Cerebellar nuclear complex (tissue), 1 donor: ENCODE data around the gene SLC35F3.
"Not testable (repeated sequence)": the region's sequence is repeated elsewhere in the genome, so short reads cannot be mapped to it uniquely, and the experiment has no call there.

Source experiments
- DNase-seq, 2 experiments: peaks; one replicate each; lab custom pipeline; 2025; lab: John Stamatoyannopoulos, UW

SLC35F3 gene

GRCh38 chr1:234106032-234106431 lies 201.6 kb downstream of the SLC35F3 start:
- DNase-seq = no peak

- no peak for DNase-seq
Measured at GRCh38 chr1:234107416-234108021, 203.0 kb downstream of the SLC35F3 start.

- DNase-seq = no peak
Measured at GRCh38 chr1:234108921-234109320, 204.4 kb downstream of the SLC35F3 start.

GRCh38 chr1:234109840-234110239 lies 205.4 kb downstream of the SLC35F3 start:
- no peak for DNase-seq

- DNase-seq = peak in 1 of 2 experiments; percentile 54
Measured at GRCh38 chr1:234111458-234112142, 207.1 kb downstream of the SLC35F3 start.

- peak in 1 of 2 experiments; percentile 50 for DNase-seq
Measured at GRCh38 chr1:234114648-234115307, 210.3 kb downstream of the SLC35F3 start.

GRCh38 chr1:234118911-234119310 lies 214.4 kb downstream of the SLC35F3 start:
- DNase-seq = no peak

- no peak for DNase-seq
Measured at GRCh38 chr1:234119431-234119830, 215.0 kb downstream of the SLC35F3 start.

- no peak for DNase-seq
Measured at GRCh38 chr1:234120327-234120944, 216.0 kb downstream of the SLC35F3 start.

GRCh38 chr1:234121659-234122058 lies 217.2 kb downstream of the SLC35F3 start:
- DNase-seq = not testable (repeated sequence)

GRCh38 chr1:234122571-234122970 lies 218.1 kb downstream of the SLC35F3 start:
- DNase-seq = not testable (repeated sequence)

GRCh38 chr1:234123867-234124266 lies 219.4 kb downstream of the SLC35F3 start:
- DNase-seq = no peak

- DNase-seq = no peak
Measured at GRCh38 chr1:234125283-234125682, 220.8 kb downstream of the SLC35F3 start.

- DNase-seq = no peak
Measured at GRCh38 chr1:234125714-234126113, 221.2 kb downstream of the SLC35F3 start.

- no peak for DNase-seq
Measured at GRCh38 chr1:234127026-234127671, 222.7 kb downstream of the SLC35F3 start.

- no peak for DNase-seq
Measured at GRCh38 chr1:234132795-234133194, 228.3 kb downstream of the SLC35F3 start.

GRCh38 chr1:234134878-234135277 lies 230.4 kb downstream of the SLC35F3 start:
- DNase-seq = no peak

- DNase-seq = no peak
Measured at GRCh38 chr1:234135501-234135900, 231.0 kb downstream of the SLC35F3 start.

GRCh38 chr1:234136073-234136472 lies 231.6 kb downstream of the SLC35F3 start:
- no peak for DNase-seq

- DNase-seq = no peak
Measured at GRCh38 chr1:234139966-234140365, 235.5 kb downstream of the SLC35F3 start.

GRCh38 chr1:234140388-234140787 lies 235.9 kb downstream of the SLC35F3 start:
- no peak for DNase-seq

- no peak for DNase-seq
Measured at GRCh38 chr1:234141006-234141405, 236.5 kb downstream of the SLC35F3 start.
